Neural cell (in vitro differentiated cells): Measurements from ENCODE around the gene MYH7B. TPM values are rescaled to one million over a fixed set of nuclear protein-coding genes. Genes with fewer than 3 reads are reported as not detected.

ENCODE experiments used
- H2AFZ ChIP-seq: fragments of 200-600, 300-800 bp; sonication (generic), shearing (Covaris generic); 2 replicates; pipeline ENCODE4 v1.6.0; 2014; ENCODE audit warnings: low read depth, mild to moderate bottlenecking, antibody characterized with exemption, low read length, moderate library complexity
- H3F3A ChIP-seq: fragments of 200-600 bp; shearing (Covaris generic); 2 replicates; pipeline ENCODE4 v1.6.1; 2016; ENCODE audit warnings: mild to moderate bottlenecking, moderate library complexity, mixed read lengths, antibody characterized with exemption, low read length; ENCODE audit not compliant: insufficient read depth, poor library complexity, severe bottlenecking
- H3K27ac ChIP-seq: fragments of 200-600, 300-800 bp; sonication (generic), shearing (Covaris generic); 2 replicates; pipeline ENCODE4 v1.5.1; 2014; ENCODE audit warnings: mild to moderate bottlenecking, low read length, moderate library complexity
- H3K27me3 ChIP-seq: fragments of 300-800, 200-600 bp; sonication (generic), shearing (Covaris generic); 2 replicates; pipeline ENCODE4 v1.6.0; 2014; ENCODE audit warnings: mild to moderate bottlenecking, low read depth, low read length, moderate library complexity; ENCODE audit not compliant: insufficient read depth
- H3K36me3 ChIP-seq: fragments of 300-800, 200-600 bp; sonication (generic), shearing (Covaris generic); 2 replicates; pipeline ENCODE4 v1.5.1; 2014; ENCODE audit warnings: mild to moderate bottlenecking, antibody characterized with exemption, low read length, moderate library complexity; ENCODE audit not compliant: insufficient read depth
- H3K4me2 ChIP-seq: fragments of 300-800, 200-600 bp; sonication (generic), shearing (Covaris generic); 2 replicates; pipeline ENCODE4 v1.6.0; 2014; ENCODE audit warnings: mild to moderate bottlenecking, low read length
- H3K4me3 ChIP-seq: fragments of 300-800, 200-600 bp; sonication (generic), shearing (Covaris generic); 2 replicates; pipeline ENCODE4 v1.5.1; 2014; ENCODE audit warnings: mild to moderate bottlenecking, low read length, moderate library complexity
- H3K79me2 ChIP-seq: fragments of 200-600 bp; shearing (Covaris generic); replicated peaks from 2 replicates; pipeline ENCODE4 v1.6.0; 2014; ENCODE audit warnings: mild to moderate bottlenecking, low read length, moderate library complexity; ENCODE audit not compliant: insufficient read depth
- H3K9ac ChIP-seq: fragments of 300-800, 200-600 bp; sonication (generic), shearing (Covaris generic); 2 replicates; pipeline ENCODE4 v1.6.1; 2016; ENCODE audit warnings: mild to moderate bottlenecking, low read length, mixed read lengths
- H3K9me2 ChIP-seq: fragments of 200-600 bp; shearing (Covaris generic); 2 replicates; pipeline ENCODE4 v1.6.1; 2016; ENCODE audit warnings: mild to moderate bottlenecking, low read length, mixed read lengths; ENCODE audit not compliant: insufficient read depth
- H3K9me3 ChIP-seq: fragments of 200-600, 300-800 bp; sonication (generic), shearing (Covaris generic); 2 replicates; pipeline ENCODE4 v1.6.1; 2016; ENCODE audit warnings: mild to moderate bottlenecking, mixed run types, low read length, moderate library complexity, mixed read lengths
- H4K20me1 ChIP-seq: fragments of 200-600 bp; shearing (Covaris generic); 2 replicates; pipeline ENCODE4 v1.6.1; 2016; ENCODE audit warnings: mild to moderate bottlenecking, mixed run types; ENCODE audit not compliant: insufficient read depth
- CTCF ChIP-seq: fragments of 450-650 bp; IDR thresholded peaks from 2 replicates; pipeline ENCODE4 v1.5.1; 2014; ENCODE audit warnings: antibody characterized with exemption, mild to moderate bottlenecking, moderate library complexity; ENCODE audit not compliant: poor library complexity, severe bottlenecking
- EP300 ChIP-seq: fragments of 450-650 bp; conservative IDR thresholded peaks from 2 replicates; pipeline ENCODE4 v1.6.1; 2014; ENCODE audit warnings: antibody characterized with exemption, mild to moderate bottlenecking, moderate library complexity; ENCODE audit not compliant: poor library complexity, severe bottlenecking
- EZH2 ChIP-seq: fragments of 200-600, 300-800 bp; shearing (Covaris generic), sonication (generic); IDR thresholded peaks from 2 replicates; pipeline ENCODE4 v1.6.1; 2014; ENCODE audit warnings: antibody characterized with exemption, low read length, borderline replicate concordance, mild to moderate bottlenecking; ENCODE audit not compliant: insufficient read depth, poor library complexity, severe bottlenecking
- MXI1 ChIP-seq: fragments of 450-650 bp; conservative IDR thresholded peaks from 2 replicates; pipeline ENCODE4 v1.6.1; 2014; ENCODE audit warnings: antibody characterized with exemption, mild to moderate bottlenecking; ENCODE audit not compliant: poor library complexity, severe bottlenecking
- RAD21 ChIP-seq: fragments of 450-650 bp; conservative IDR thresholded peaks from 2 replicates; pipeline ENCODE4 v1.6.1; 2014; ENCODE audit warnings: antibody characterized with exemption, mild to moderate bottlenecking, moderate library complexity
- SMC3 ChIP-seq: fragments of 450-650 bp; conservative IDR thresholded peaks from 2 replicates; pipeline ENCODE4 v1.6.1; 2014; ENCODE audit warnings: antibody characterized with exemption, mild to moderate bottlenecking, moderate library complexity; ENCODE audit not compliant: poor library complexity
- TAF1 ChIP-seq: IDR thresholded peaks from 2 replicates; pipeline ENCODE4 v1.6.1; 2012; ENCODE audit warnings: low read depth
- polyA plus RNA-seq: library from polyadenylated mRNA; depleted of rRNA; stranded (reverse); fragments of >200 nt; gene quantifications from 2 replicates; pipeline ENCODE4 v1.2.3, GENCODE V29; 2014
- TF ChIP-seq, protein P1 (sequence below): IDR thresholded peaks from 2 replicates; pipeline ENCODE4 v1.6.1; 2012; ENCODE audit warnings: borderline replicate concordance

Gene MYH7B
- polyA plus RNA-seq, 1 donor from 2014 or later = not detected

DNA sequence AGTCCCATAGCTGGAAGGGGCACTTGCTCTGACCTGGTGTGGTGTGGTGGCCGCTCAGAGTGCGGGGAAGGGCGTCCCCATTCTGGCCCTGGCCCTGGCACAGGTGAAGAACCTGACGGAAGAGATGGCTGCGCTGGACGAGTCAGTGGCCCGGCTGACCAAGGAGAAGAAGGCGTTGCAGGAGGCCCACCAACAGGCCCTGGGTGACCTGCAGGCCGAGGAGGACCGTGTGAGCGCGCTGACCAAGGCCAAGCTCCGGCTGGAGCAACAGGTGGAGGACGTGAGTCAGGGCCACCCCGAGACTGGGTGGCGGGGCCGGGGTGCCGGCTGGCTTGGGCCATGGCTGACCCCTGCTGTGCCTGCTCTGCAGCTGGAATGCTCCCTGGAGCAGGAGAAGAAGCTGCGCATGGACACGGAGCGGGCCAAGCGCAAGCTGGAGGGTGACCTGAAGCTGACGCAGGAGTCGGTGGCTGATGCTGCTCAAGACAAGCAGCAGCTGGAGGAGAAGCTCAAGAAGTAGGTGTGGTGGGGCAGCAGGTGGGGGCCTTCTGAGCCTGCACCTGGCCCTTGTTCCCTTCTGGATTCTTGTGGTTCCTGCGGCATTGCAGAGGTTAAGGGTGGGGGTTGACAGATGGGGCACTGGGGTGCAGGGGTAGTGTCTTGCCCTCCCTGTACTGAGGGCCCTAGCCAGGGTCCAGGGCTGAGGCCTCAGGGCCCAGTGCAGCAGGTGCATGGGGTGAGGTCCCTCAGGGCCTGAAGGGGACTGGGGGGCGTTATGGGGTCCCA lies 40.8 kb downstream of the MYH7B start:
- no peak for TF ChIP-seq EZH2
- TF ChIP-seq CTCF = no peak
- TF ChIP-seq MXI1 = no peak
- Histone ChIP-seq H3K9ac (no peak overlapping the region), H3K27me3 (no peaks in the 10 kb centered on the region), H3K79me2 (no peaks in the 10 kb centered on the region), H4K20me1 (no peaks in the 10 kb centered on the region), H3F3A (no peaks in the 10 kb centered on the region), H3K27ac (no peak overlapping the region), H3K9me2 (no peaks in the 10 kb centered on the region), H3K4me2 (no peak overlapping the region), H3K36me3 (no peaks in the 10 kb centered on the region), H3K9me3 (no peaks in the 10 kb centered on the region), H3K4me3 (no peak overlapping the region), H2AFZ (no peak overlapping the region)

GRCh38 chr20:34997131-34997561 lies 41.5 kb downstream of the MYH7B start:
- H4K20me1 ChIP-seq = no peaks in the 10 kb centered on the region
- H3K9me3 ChIP-seq = no peaks in the 10 kb centered on the region
- no peak overlapping the region for H2AFZ ChIP-seq
- TF ChIP-seq EP300 = no peak
- TF ChIP-seq RAD21 = no peak
- TF ChIP-seq EZH2 = no peak
- no peak for TF ChIP-seq SMC3
- no peak for TF ChIP-seq CTCF
- TF ChIP-seq TAF1 = no peak
- TF ChIP-seq MXI1 = no peak
- TF ChIP-seq, protein P1, sequence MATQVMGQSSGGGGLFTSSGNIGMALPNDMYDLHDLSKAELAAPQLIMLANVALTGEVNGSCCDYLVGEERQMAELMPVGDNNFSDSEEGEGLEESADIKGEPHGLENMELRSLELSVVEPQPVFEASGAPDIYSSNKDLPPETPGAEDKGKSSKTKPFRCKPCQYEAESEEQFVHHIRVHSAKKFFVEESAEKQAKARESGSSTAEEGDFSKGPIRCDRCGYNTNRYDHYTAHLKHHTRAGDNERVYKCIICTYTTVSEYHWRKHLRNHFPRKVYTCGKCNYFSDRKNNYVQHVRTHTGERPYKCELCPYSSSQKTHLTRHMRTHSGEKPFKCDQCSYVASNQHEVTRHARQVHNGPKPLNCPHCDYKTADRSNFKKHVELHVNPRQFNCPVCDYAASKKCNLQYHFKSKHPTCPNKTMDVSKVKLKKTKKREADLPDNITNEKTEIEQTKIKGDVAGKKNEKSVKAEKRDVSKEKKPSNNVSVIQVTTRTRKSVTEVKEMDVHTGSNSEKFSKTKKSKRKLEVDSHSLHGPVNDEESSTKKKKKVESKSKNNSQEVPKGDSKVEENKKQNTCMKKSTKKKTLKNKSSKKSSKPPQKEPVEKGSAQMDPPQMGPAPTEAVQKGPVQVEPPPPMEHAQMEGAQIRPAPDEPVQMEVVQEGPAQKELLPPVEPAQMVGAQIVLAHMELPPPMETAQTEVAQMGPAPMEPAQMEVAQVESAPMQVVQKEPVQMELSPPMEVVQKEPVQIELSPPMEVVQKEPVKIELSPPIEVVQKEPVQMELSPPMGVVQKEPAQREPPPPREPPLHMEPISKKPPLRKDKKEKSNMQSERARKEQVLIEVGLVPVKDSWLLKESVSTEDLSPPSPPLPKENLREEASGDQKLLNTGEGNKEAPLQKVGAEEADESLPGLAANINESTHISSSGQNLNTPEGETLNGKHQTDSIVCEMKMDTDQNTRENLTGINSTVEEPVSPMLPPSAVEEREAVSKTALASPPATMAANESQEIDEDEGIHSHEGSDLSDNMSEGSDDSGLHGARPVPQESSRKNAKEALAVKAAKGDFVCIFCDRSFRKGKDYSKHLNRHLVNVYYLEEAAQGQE = no peak
- H3F3A ChIP-seq = no peaks in the 10 kb centered on the region
- H3K27me3 ChIP-seq = no peaks in the 10 kb centered on the region
- H3K36me3 ChIP-seq = no peaks in the 10 kb centered on the region
- no peaks in the 10 kb centered on the region for H3K79me2 ChIP-seq
- H3K4me2 ChIP-seq = no peak overlapping the region
- H3K9ac ChIP-seq = no peak overlapping the region
- no peak overlapping the region for H3K27ac ChIP-seq
- H3K4me3 ChIP-seq = no peak overlapping the region
- H3K9me2 ChIP-seq = no peaks in the 10 kb centered on the region
